Activated naive CD8-positive, alpha-beta T cell treated with anti-CD3 and anti-CD28 coated beads for 36 hours (primary cell): ENCODE results near the gene THSD4. TPM values are rescaled to one million over a fixed set of nuclear protein-coding genes. Genes with fewer than 3 reads are reported as not detected.

Experiments
- DNase-seq: peaks from one replicate; pipeline ENCODE4 v3.0.0; 2021
- H3K27ac Mint-ChIP-seq: one replicate; pipeline ENCODE4 v1.8.0; 2022; ENCODE audit warnings: mild to moderate bottlenecking, moderate library complexity, mixed read lengths
- H3K27me3 Mint-ChIP-seq: one replicate; pipeline ENCODE4 v1.8.0; 2022; ENCODE audit warnings: mild to moderate bottlenecking, mixed read lengths
- H3K36me3 Mint-ChIP-seq: one replicate; pipeline ENCODE4 v1.8.0; 2021; ENCODE audit warnings: mild to moderate bottlenecking, mixed read lengths
- H3K4me1 Mint-ChIP-seq: one replicate; pipeline ENCODE4 v1.8.0; 2021; ENCODE audit warnings: mixed read lengths
- H3K4me3 Mint-ChIP-seq: one replicate; pipeline ENCODE4 v1.8.0; 2022; ENCODE audit warnings: mild to moderate bottlenecking, moderate library complexity, mixed read lengths
- H3K9me3 Mint-ChIP-seq: one replicate; pipeline ENCODE4 v1.8.0; 2022; ENCODE audit warnings: mixed read lengths
- total RNA-seq, 2 experiments: library from RNA; stranded (reverse); gene quantifications; one replicate each; pipeline ENCODE4 v1.2.3, GENCODE V29; 2021

The THSD4 gene
- total RNA-seq, 2 experiments from 2014 or later: not detected

GRCh38 chr15:71691458-71692417 is 576.5 kb downstream of the THSD4 start:
- H3K27me3 Mint-ChIP-seq: peaks cover 58% of the 10 kb centered on the region
- no peak for DNase-seq

GRCh38 chr15:71697236-71697635 is 582.0 kb downstream of the THSD4 start:
- no peak overlapping the region for H3K4me3 Mint-ChIP-seq
- H3K27ac Mint-ChIP-seq: no peak overlapping the region
- no peaks in the 10 kb centered on the region for H3K9me3 Mint-ChIP-seq
- H3K27me3 Mint-ChIP-seq: peaks cover 40% of the 10 kb centered on the region
- H3K4me1 Mint-ChIP-seq: no peaks in the 10 kb centered on the region
- no peak for DNase-seq
- H3K36me3 Mint-ChIP-seq: no peaks in the 10 kb centered on the region

More at GRCh38 chr15:71691458-71692417, 576.5 kb downstream of the THSD4 start:
- Mint-ChIP-seq H3K4me1 (no peaks in the 10 kb centered on the region), H3K9me3 (peaks cover 2% of the 10 kb centered on the region), H3K27ac (no peak overlapping the region), H3K4me3 (no peak overlapping the region), H3K36me3 (no peaks in the 10 kb centered on the region)

- Mint-ChIP-seq H3K36me3 (no peaks in the 10 kb centered on the region), H3K4me1 (no peaks in the 10 kb centered on the region), H3K27me3 (peaks cover 33% of the 10 kb centered on the region), H3K9me3 (no peaks in the 10 kb centered on the region), H3K4me3 (no peak overlapping the region), H3K27ac (no peak overlapping the region)
- no peak for DNase-seq
These were observed 582.8 kb downstream of the THSD4 start for GRCh38 chr15:71698030-71698429.

- H3K4me1 Mint-ChIP-seq: no peaks in the 10 kb centered on the region
- no peak for DNase-seq
- peaks cover 34% of the 10 kb centered on the region for H3K27me3 Mint-ChIP-seq
- H3K9me3 Mint-ChIP-seq: no peaks in the 10 kb centered on the region
- H3K4me3 Mint-ChIP-seq: no peak overlapping the region
- H3K36me3 Mint-ChIP-seq: no peaks in the 10 kb centered on the region
- H3K27ac Mint-ChIP-seq: no peak overlapping the region
These were observed 583.5 kb downstream of the THSD4 start for GRCh38 chr15:71698742-71699141.

- no peak overlapping the region for H3K27ac Mint-ChIP-seq
- H3K27me3 Mint-ChIP-seq: peaks cover 32% of the 10 kb centered on the region
- no peaks in the 10 kb centered on the region for H3K36me3 Mint-ChIP-seq
- H3K4me3 Mint-ChIP-seq: no peak overlapping the region
- H3K4me1 Mint-ChIP-seq: no peaks in the 10 kb centered on the region
- no peak for DNase-seq
- peaks cover 3% of the 10 kb centered on the region for H3K9me3 Mint-ChIP-seq
These were observed 584.7 kb downstream of the THSD4 start for GRCh38 chr15:71699977-71700376.

- Mint-ChIP-seq H3K27me3 (peaks cover 32% of the 10 kb centered on the region), H3K4me1 (no peaks in the 10 kb centered on the region), H3K9me3 (peaks cover 3% of the 10 kb centered on the region), H3K27ac (no peak overlapping the region), H3K36me3 (no peaks in the 10 kb centered on the region), H3K4me3 (no peak overlapping the region)
- DNase-seq: no peak
These were observed 586.5 kb downstream of the THSD4 start for GRCh38 chr15:71701808-71702207.

- DNase-seq: no peak
- H3K9me3 Mint-ChIP-seq: peaks cover 3% of the 10 kb centered on the region
- H3K27ac Mint-ChIP-seq: no peak overlapping the region
- no peaks in the 10 kb centered on the region for H3K36me3 Mint-ChIP-seq
- no peak overlapping the region for H3K4me3 Mint-ChIP-seq
- no peaks in the 10 kb centered on the region for H3K4me1 Mint-ChIP-seq
- peaks cover 29% of the 10 kb centered on the region for H3K27me3 Mint-ChIP-seq
These were observed 587.2 kb downstream of the THSD4 start for GRCh38 chr15:71702496-71702895.

- Mint-ChIP-seq H3K27me3 (peaks cover 25% of the 10 kb centered on the region), H3K36me3 (no peaks in the 10 kb centered on the region), H3K9me3 (peaks cover 3% of the 10 kb centered on the region), H3K27ac (no peak overlapping the region), H3K4me3 (no peak overlapping the region), H3K4me1 (no peaks in the 10 kb centered on the region)
- no peak for DNase-seq
These were observed 589.9 kb downstream of the THSD4 start for GRCh38 chr15:71705151-71705550.

GRCh38 chr15:71706461-71707229 is 591.4 kb downstream of the THSD4 start:
- Mint-ChIP-seq H3K4me3 (no peak overlapping the region), H3K27me3 (peaks cover 25% of the 10 kb centered on the region), H3K9me3 (peaks cover 3% of the 10 kb centered on the region), H3K27ac (no peak overlapping the region), H3K4me1 (no peaks in the 10 kb centered on the region), H3K36me3 (no peaks in the 10 kb centered on the region)
- no peak for DNase-seq

GRCh38 chr15:71707230-71708050 is 592.2 kb downstream of the THSD4 start:
- H3K36me3 Mint-ChIP-seq: no peaks in the 10 kb centered on the region
- no peaks in the 10 kb centered on the region for H3K4me1 Mint-ChIP-seq
- peaks cover 23% of the 10 kb centered on the region for H3K27me3 Mint-ChIP-seq
- no peak overlapping the region for H3K27ac Mint-ChIP-seq
- no peak for DNase-seq
- H3K9me3 Mint-ChIP-seq: peaks cover 3% of the 10 kb centered on the region
- H3K4me3 Mint-ChIP-seq: no peak overlapping the region

- Mint-ChIP-seq H3K27ac (no peak overlapping the region), H3K36me3 (no peaks in the 10 kb centered on the region), H3K4me3 (no peak overlapping the region), H3K27me3 (peaks cover 23% of the 10 kb centered on the region), H3K4me1 (no peaks in the 10 kb centered on the region), H3K9me3 (peaks cover 3% of the 10 kb centered on the region)
- DNase-seq: no peak
These were observed 592.8 kb downstream of the THSD4 start for GRCh38 chr15:71708051-71708429.

- peaks cover 3% of the 10 kb centered on the region for H3K9me3 Mint-ChIP-seq
- H3K27ac Mint-ChIP-seq: no peak overlapping the region
- DNase-seq: no peak
- H3K4me1 Mint-ChIP-seq: no peaks in the 10 kb centered on the region
- H3K27me3 Mint-ChIP-seq: peaks cover 19% of the 10 kb centered on the region
- H3K4me3 Mint-ChIP-seq: no peak overlapping the region
- no peaks in the 10 kb centered on the region for H3K36me3 Mint-ChIP-seq
These were observed 593.5 kb downstream of the THSD4 start for GRCh38 chr15:71708741-71709140.

GRCh38 chr15:71709808-71710418 is 594.6 kb downstream of the THSD4 start:
- H3K4me1 Mint-ChIP-seq: no peaks in the 10 kb centered on the region
- H3K27me3 Mint-ChIP-seq: peaks cover 19% of the 10 kb centered on the region
- H3K4me3 Mint-ChIP-seq: no peak overlapping the region
- no peaks in the 10 kb centered on the region for H3K36me3 Mint-ChIP-seq
- H3K27ac Mint-ChIP-seq: no peak overlapping the region
- no peaks in the 10 kb centered on the region for H3K9me3 Mint-ChIP-seq
- no peak for DNase-seq

GRCh38 chr15:71712182-71712581 is 596.9 kb downstream of the THSD4 start:
- DNase-seq: no peak
- no peak overlapping the region for H3K27ac Mint-ChIP-seq
- no peaks in the 10 kb centered on the region for H3K9me3 Mint-ChIP-seq
- H3K4me1 Mint-ChIP-seq: no peaks in the 10 kb centered on the region
- peaks cover 7% of the 10 kb centered on the region for H3K27me3 Mint-ChIP-seq
- no peaks in the 10 kb centered on the region for H3K36me3 Mint-ChIP-seq
- no peak overlapping the region for H3K4me3 Mint-ChIP-seq
